HG02973 (cell line): ENCODE data around the gene CBFA2T2.
"Not testable (repeated sequence)": the region's sequence is repeated elsewhere in the genome, so short reads cannot be mapped to it uniquely, and the experiment has no call there.

Source experiments
- ATAC-seq: cut with Tn5 transposase; IDR thresholded peaks from one replicate; pipeline ENCODE4 v1.9.1; 2021; ENCODE audit warnings: moderate library complexity; ENCODE audit not compliant: unreplicated experiment

CBFA2T2 gene

GRCh38 chr20:33470457-33470856, 19.4 kb upstream of the CBFA2T2 start:
- no peak for ATAC-seq

GRCh38 chr20:33470866-33471265, 19.0 kb upstream of the CBFA2T2 start:
- no peak for ATAC-seq

- ATAC-seq, result no peak
Measured at GRCh38 chr20:33472868-33473435, 16.9 kb upstream of the CBFA2T2 start.

GRCh38 chr20:33474097-33474873, 15.6 kb upstream of the CBFA2T2 start:
- no peak for ATAC-seq

GRCh38 chr20:33474963-33475362, 14.9 kb upstream of the CBFA2T2 start:
- ATAC-seq, result no peak

- ATAC-seq, result no peak
Measured at GRCh38 chr20:33475381-33476152, 14.3 kb upstream of the CBFA2T2 start.

- no peak for ATAC-seq
Measured at GRCh38 chr20:33477386-33478234, 12.3 kb upstream of the CBFA2T2 start.

- ATAC-seq, result no peak
Measured at GRCh38 chr20:33480048-33480447, 9.8 kb upstream of the CBFA2T2 start.

- no peak for ATAC-seq
Measured at GRCh38 chr20:33481431-33481941, 8.4 kb upstream of the CBFA2T2 start.

GRCh38 chr20:33482581-33482980, 7.3 kb upstream of the CBFA2T2 start:
- no peak for ATAC-seq

GRCh38 chr20:33483186-33483585, 6.7 kb upstream of the CBFA2T2 start:
- not testable (repeated sequence) for ATAC-seq

- no peak for ATAC-seq
Measured at GRCh38 chr20:33488201-33488600, 1.7 kb upstream of the CBFA2T2 start.

- ATAC-seq, result not testable (repeated sequence)
Measured at GRCh38 chr20:33488661-33489494, 1.0 kb upstream of the CBFA2T2 start.

- peak; percentile 84 for ATAC-seq
Measured at GRCh38 chr20:33489495-33490022, 337 bp upstream of the CBFA2T2 start.

- ATAC-seq, result no peak
Measured at GRCh38 chr20:33490934-33491656, 1.2 kb downstream of the CBFA2T2 start.

- no peak for ATAC-seq
Measured at GRCh38 chr20:33493076-33493766, 3.3 kb downstream of the CBFA2T2 start.

- not testable (repeated sequence) for ATAC-seq
Measured at GRCh38 chr20:33496776-33497175, 6.9 kb downstream of the CBFA2T2 start.

GRCh38 chr20:33499355-33499754, 9.5 kb downstream of the CBFA2T2 start:
- no peak for ATAC-seq
